22Rv1 (cell line): ENCODE results near the gene GLRA2.

Experiments used
- ZFX ChIP-seq: fragments of 450-650 bp; IDR thresholded peaks from 2 replicates; pipeline ENCODE4 v1.6.1; 2017; ENCODE audit warnings: antibody characterized with exemption, borderline replicate concordance
- TF ChIP-seq, protein P1 (sequence below): fragments of 450-650 bp; IDR thresholded peaks from 2 replicates; pipeline ENCODE4 v1.5.1; 2017; ENCODE audit warnings: mild to moderate bottlenecking

DNA sequence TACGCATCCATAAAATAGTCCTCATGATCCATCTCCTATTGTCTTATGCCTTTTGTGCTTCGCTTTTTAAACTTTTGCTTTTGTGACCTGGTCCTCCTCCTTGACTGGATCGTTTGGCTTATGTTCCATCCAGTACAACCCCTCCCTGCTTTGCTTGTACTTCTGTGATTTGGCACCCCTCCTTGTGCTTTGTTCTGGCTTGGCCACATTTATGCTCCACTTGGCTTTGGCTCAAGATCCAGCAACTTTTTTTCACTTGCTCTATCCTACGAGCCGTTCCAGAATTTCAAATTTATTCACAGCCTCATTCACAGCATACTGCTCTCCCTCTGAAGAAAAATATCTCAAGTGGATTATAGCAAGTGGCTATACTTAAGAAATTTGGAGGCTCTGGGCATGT is 28.0 kb upstream of the GLRA2 start:
- TF ChIP-seq, protein P1, sequence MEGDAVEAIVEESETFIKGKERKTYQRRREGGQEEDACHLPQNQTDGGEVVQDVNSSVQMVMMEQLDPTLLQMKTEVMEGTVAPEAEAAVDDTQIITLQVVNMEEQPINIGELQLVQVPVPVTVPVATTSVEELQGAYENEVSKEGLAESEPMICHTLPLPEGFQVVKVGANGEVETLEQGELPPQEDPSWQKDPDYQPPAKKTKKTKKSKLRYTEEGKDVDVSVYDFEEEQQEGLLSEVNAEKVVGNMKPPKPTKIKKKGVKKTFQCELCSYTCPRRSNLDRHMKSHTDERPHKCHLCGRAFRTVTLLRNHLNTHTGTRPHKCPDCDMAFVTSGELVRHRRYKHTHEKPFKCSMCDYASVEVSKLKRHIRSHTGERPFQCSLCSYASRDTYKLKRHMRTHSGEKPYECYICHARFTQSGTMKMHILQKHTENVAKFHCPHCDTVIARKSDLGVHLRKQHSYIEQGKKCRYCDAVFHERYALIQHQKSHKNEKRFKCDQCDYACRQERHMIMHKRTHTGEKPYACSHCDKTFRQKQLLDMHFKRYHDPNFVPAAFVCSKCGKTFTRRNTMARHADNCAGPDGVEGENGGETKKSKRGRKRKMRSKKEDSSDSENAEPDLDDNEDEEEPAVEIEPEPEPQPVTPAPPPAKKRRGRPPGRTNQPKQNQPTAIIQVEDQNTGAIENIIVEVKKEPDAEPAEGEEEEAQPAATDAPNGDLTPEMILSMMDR, result no peak
- no peak for TF ChIP-seq ZFX
